ENCODE measurements around the gene B4GALT2.

Gene B4GALT2

GRCh38 chr1:44008259-44008658 lies 29.2 kb downstream of the B4GALT2 start:
- DNase-seq = no peak

- DNase-seq = no peak
These were observed 32.0 kb downstream of the B4GALT2 start for GRCh38 chr1:44010935-44011471.

- no peak for DNase-seq
These were observed 33.4 kb downstream of the B4GALT2 start for GRCh38 chr1:44012404-44012803.

GRCh38 chr1:44012941-44013609 lies 34.1 kb downstream of the B4GALT2 start:
- no peak for DNase-seq

- DNase-seq = no peak
These were observed 34.9 kb downstream of the B4GALT2 start for GRCh38 chr1:44013949-44014348.

- no peak for DNase-seq
These were observed 35.5 kb downstream of the B4GALT2 start for GRCh38 chr1:44014365-44015104.

GRCh38 chr1:44015206-44015605 lies 36.2 kb downstream of the B4GALT2 start:
- no peak for DNase-seq

- no peak for DNase-seq
These were observed 37.3 kb downstream of the B4GALT2 start for GRCh38 chr1:44016041-44016889.

GRCh38 chr1:44016890-44017400 lies 37.9 kb downstream of the B4GALT2 start:
- DNase-seq = no peak

GRCh38 chr1:44019466-44019948 lies 40.5 kb downstream of the B4GALT2 start:
- DNase-seq = no peak

GRCh38 chr1:44020464-44020863 lies 41.5 kb downstream of the B4GALT2 start:
- no peak for DNase-seq

GRCh38 chr1:44021156-44021555 lies 42.1 kb downstream of the B4GALT2 start:
- no peak for DNase-seq

- DNase-seq = no peak
These were observed 42.7 kb downstream of the B4GALT2 start for GRCh38 chr1:44021581-44022321.

GRCh38 chr1:44024031-44024902 lies 45.3 kb downstream of the B4GALT2 start:
- DNase-seq = no peak

- DNase-seq = no peak
These were observed 46.0 kb downstream of the B4GALT2 start for GRCh38 chr1:44024903-44025525.

- no peak for DNase-seq
These were observed 46.8 kb downstream of the B4GALT2 start for GRCh38 chr1:44025816-44026215.

GRCh38 chr1:44027320-44027719 lies 48.3 kb downstream of the B4GALT2 start:
- DNase-seq = no peak

GRCh38 chr1:44029260-44029910 lies 50.4 kb downstream of the B4GALT2 start:
- DNase-seq = no peak

- peak; percentile 92 for DNase-seq
These were observed 51.0 kb downstream of the B4GALT2 start for GRCh38 chr1:44029911-44030604.
